ENCODE results near the gene FKBP1B.
"Not testable (repeated sequence)": the region's sequence is repeated elsewhere in the genome, so short reads cannot be mapped to it uniquely, and the experiment has no call there.

The FKBP1B gene

GRCh38 chr2:24011250-24012104 is 38.1 kb upstream of the FKBP1B start:
- no peak overlapping the region for H3K4me2 ChIP-seq (ENCODE audit: low read depth, low read length, poor library complexity, severe bottlenecking)
- H3K9me3 ChIP-seq (ENCODE audit: insufficient read depth, low read length): no peaks in the 10 kb centered on the region
- H3K36me3 ChIP-seq (ENCODE audit: low read length): no peaks in the 10 kb centered on the region
- no peaks in the 10 kb centered on the region for H4K20me1 ChIP-seq (ENCODE audit: low read depth, low read length)
- no peaks in the 10 kb centered on the region for H3K79me2 ChIP-seq (ENCODE audit: insufficient read depth, low read length)
- peaks cover 3% of the 10 kb centered on the region; the same call in 1 of the 2 replicates for H3F3A ChIP-seq (ENCODE audit: insufficient read depth)
- no peaks in the 10 kb centered on the region for H3K27me3 ChIP-seq (ENCODE audit: low read length)
- TF ChIP-seq CTCF (IDR thresholded peaks at IDR 0.05; ENCODE audit: insufficient read depth, low read length, poor library complexity, severe bottlenecking): no peak
- TF ChIP-seq EZH2phosphoT487 (conservative IDR thresholded peaks at IDR 0.05; ENCODE audit: low read length): no peak
- H3K9ac ChIP-seq (ENCODE audit: low read length): no peak overlapping the region
- no peaks in the 10 kb centered on the region for H3K9me2 ChIP-seq (replicated peaks; ENCODE audit: insufficient read depth, low read length)
- no peak overlapping the region for H3K27ac ChIP-seq (ENCODE audit: low read depth, low read length)
- no peak overlapping the region for H2AFZ ChIP-seq (ENCODE audit: low read depth, low read length, severe bottlenecking)
- H3K4me3 ChIP-seq (ENCODE audit: insufficient read depth, low read length, poor library complexity, severe bottlenecking): no peak overlapping the region

GRCh38 chr2:24012521-24013188 is 36.9 kb upstream of the FKBP1B start:
- H3K27me3 ChIP-seq (ENCODE audit: low read length): no peaks in the 10 kb centered on the region
- TF ChIP-seq EZH2phosphoT487 (conservative IDR thresholded peaks at IDR 0.05; ENCODE audit: low read length): no peak
- TF ChIP-seq CTCF (IDR thresholded peaks at IDR 0.05; ENCODE audit: insufficient read depth, low read length, poor library complexity, severe bottlenecking): no peak
- H2AFZ ChIP-seq (ENCODE audit: low read depth, low read length, severe bottlenecking): no peak overlapping the region
- H3K27ac ChIP-seq (ENCODE audit: low read depth, low read length): no peak overlapping the region
- no peaks in the 10 kb centered on the region for H3K9me2 ChIP-seq (replicated peaks; ENCODE audit: insufficient read depth, low read length)
- H4K20me1 ChIP-seq (ENCODE audit: low read depth, low read length): no peaks in the 10 kb centered on the region
- H3F3A ChIP-seq (ENCODE audit: insufficient read depth): peaks cover 1% of the 10 kb centered on the region; the same call in 1 of the 2 replicates
- no peak overlapping the region for H3K4me2 ChIP-seq (ENCODE audit: low read depth, low read length, poor library complexity, severe bottlenecking)
- no peak overlapping the region for H3K9ac ChIP-seq (ENCODE audit: low read length)
- no peaks in the 10 kb centered on the region for H3K9me3 ChIP-seq (ENCODE audit: insufficient read depth, low read length)
- H3K36me3 ChIP-seq (ENCODE audit: low read length): no peaks in the 10 kb centered on the region
- H3K79me2 ChIP-seq (ENCODE audit: insufficient read depth, low read length): no peaks in the 10 kb centered on the region
- H3K4me3 ChIP-seq (ENCODE audit: insufficient read depth, low read length, poor library complexity, severe bottlenecking): no peak overlapping the region

- H3K36me3 ChIP-seq (ENCODE audit: low read length); H3F3A ChIP-seq (ENCODE audit: insufficient read depth); H3K9me2 ChIP-seq (replicated peaks; ENCODE audit: insufficient read depth, low read length); H3K4me2 ChIP-seq (ENCODE audit: low read depth, low read length, poor library complexity, severe bottlenecking); H2AFZ ChIP-seq (ENCODE audit: low read depth, low read length, severe bottlenecking); H4K20me1 ChIP-seq (ENCODE audit: low read depth, low read length); H3K27ac ChIP-seq (ENCODE audit: low read depth, low read length); H3K79me2 ChIP-seq (ENCODE audit: insufficient read depth, low read length); H3K27me3 ChIP-seq (ENCODE audit: low read length); H3K4me3 ChIP-seq (ENCODE audit: insufficient read depth, low read length, poor library complexity, severe bottlenecking); H3K9me3 ChIP-seq (ENCODE audit: insufficient read depth, low read length); H3K9ac ChIP-seq (ENCODE audit: low read length): not testable (repeated sequence)
Measured at GRCh38 chr2:24014902-24015301, 34.6 kb upstream of the FKBP1B start.
